ENCODE measurements around the gene MICALL2. TPM values are rescaled to one million over a fixed set of nuclear protein-coding genes. Genes with fewer than 3 reads are reported as not detected.

Gene MICALL2
- polyA plus RNA-seq, 1 experiment: 11.1 TPM

DNA sequence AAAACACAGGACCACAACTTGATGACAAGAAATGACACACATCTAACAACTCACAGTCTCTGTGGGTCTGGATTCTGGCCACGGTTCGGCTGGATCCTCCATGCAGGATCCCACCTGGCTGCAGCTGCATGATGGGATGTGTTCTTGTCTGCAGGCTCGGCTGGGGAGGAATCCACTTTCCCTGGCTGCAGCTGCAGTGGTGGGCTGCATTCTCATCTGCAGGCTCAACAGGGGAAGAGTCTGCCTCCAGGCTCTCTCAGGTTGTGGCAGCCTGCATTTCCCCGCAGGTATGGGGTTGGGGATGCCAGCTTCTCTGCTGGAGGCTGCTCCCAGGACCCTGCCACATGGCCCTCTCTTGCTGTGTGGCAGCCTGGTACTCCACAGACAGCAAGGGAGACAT is 64.9 kb downstream of the MICALL2 start:
- ChIA-PET CTCF (interaction anchor here (1.7 kb wide), 1 partner anchor 401 kb away, joined by 4 read pairs; no protein-coding TSS in a partner anchor), POLR2A (no interaction called here)
- TF ChIP-seq, protein P1, sequence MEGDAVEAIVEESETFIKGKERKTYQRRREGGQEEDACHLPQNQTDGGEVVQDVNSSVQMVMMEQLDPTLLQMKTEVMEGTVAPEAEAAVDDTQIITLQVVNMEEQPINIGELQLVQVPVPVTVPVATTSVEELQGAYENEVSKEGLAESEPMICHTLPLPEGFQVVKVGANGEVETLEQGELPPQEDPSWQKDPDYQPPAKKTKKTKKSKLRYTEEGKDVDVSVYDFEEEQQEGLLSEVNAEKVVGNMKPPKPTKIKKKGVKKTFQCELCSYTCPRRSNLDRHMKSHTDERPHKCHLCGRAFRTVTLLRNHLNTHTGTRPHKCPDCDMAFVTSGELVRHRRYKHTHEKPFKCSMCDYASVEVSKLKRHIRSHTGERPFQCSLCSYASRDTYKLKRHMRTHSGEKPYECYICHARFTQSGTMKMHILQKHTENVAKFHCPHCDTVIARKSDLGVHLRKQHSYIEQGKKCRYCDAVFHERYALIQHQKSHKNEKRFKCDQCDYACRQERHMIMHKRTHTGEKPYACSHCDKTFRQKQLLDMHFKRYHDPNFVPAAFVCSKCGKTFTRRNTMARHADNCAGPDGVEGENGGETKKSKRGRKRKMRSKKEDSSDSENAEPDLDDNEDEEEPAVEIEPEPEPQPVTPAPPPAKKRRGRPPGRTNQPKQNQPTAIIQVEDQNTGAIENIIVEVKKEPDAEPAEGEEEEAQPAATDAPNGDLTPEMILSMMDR (IDR thresholded peaks at IDR 0.05; ENCODE audit: insufficient read depth, low read depth, low read length): no peak
- Histone ChIP-seq H3K27me3 (ENCODE audit: control insufficient read depth, insufficient read depth, low read length) (peaks cover 9% of the 10 kb centered on the region), H3K4me3 (ENCODE audit: low read depth, low read length) (no peak overlapping the region), H3K36me3 (ENCODE audit: control insufficient read depth, insufficient read depth, low read length) (no peaks in the 10 kb centered on the region)
- no peak for DNase-seq (ENCODE audit: low read depth)

DNA sequence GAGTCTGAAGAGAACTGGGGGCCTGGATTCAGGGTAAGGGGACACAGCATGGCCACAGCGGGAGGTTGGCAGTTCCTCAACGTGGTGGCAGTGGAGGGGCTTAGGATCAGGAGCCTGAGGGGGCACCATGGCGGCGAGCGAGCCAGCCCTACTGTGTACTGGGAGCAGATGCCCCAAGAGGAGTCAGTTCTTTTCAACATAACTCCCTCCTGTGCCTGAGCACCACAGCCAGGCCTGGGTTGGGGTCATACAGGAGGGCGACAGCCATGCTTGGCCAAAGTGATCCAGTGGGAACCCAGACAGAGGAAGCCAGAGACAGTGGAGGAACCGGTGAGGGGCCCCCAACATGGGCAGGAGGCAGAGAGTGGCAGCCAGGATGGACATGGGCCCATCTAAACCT is 65.8 kb downstream of the MICALL2 start:
- TF ChIP-seq, protein P1 (IDR thresholded peaks at IDR 0.05; ENCODE audit: insufficient read depth, low read depth, low read length): no peak
- peaks cover 13% of the 10 kb centered on the region for H3K27me3 ChIP-seq (ENCODE audit: control insufficient read depth, insufficient read depth, low read length)

DNA sequence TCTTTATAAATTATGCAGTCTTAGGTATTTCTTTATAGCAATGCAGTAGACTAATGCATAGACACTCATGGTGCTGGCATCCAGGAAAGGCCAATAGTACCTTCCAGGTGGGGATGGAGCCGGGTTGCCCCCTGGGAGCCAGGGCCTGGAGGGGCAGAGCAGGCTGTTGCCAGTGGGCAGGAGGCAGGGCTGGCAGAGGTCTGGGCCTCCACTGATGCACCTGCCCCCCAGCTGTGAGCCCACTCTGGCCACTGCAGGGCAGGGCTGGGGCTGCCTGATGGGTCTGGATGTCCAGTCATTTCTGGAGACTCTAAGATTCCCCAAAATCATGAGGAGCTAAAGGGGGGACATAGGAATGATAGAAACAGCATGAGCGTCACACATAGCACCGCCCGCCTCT is 66.7 kb downstream of the MICALL2 start:
- H3K36me3 ChIP-seq (ENCODE audit: control insufficient read depth, insufficient read depth, low read length): no peaks in the 10 kb centered on the region
- CTCF ChIA-PET: no interaction called here
- DNase-seq (ENCODE audit: low read depth): no peak
- TF ChIP-seq, protein P1 (IDR thresholded peaks at IDR 0.05; ENCODE audit: insufficient read depth, low read depth, low read length): no peak
- POLR2A ChIA-PET: no interaction called here
- H3K27me3 ChIP-seq (ENCODE audit: control insufficient read depth, insufficient read depth, low read length): peaks cover 17% of the 10 kb centered on the region
- H3K4me3 ChIP-seq (ENCODE audit: low read depth, low read length): no peak overlapping the region

More for the DNA sequence above, 65.8 kb downstream of the MICALL2 start:
- no peak overlapping the region for H3K4me3 ChIP-seq (ENCODE audit: low read depth, low read length)
- no peaks in the 10 kb centered on the region for H3K36me3 ChIP-seq (ENCODE audit: control insufficient read depth, insufficient read depth, low read length)
- POLR2A ChIA-PET: no interaction called here
- no peak for DNase-seq (ENCODE audit: low read depth)
- CTCF ChIA-PET: no interaction called here

DNA sequence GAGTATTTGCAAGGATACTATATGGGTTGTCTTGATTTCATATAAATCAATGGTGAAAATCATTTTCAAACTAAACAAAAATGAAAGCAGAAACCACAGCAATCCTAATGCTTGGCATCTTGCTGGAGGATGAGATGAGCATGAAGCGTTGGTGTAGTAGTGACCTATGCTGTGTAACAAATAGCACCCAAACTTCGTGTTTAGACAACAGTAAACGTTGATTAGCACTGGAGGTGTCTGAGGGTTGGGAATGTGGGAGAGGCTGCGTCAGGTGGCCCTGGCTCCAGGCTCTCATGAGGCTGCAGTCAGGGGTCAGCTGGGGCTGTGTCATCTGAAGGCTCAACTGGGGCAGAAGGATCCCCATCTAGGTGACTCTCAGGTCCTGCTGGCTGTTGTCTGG is 67.8 kb downstream of the MICALL2 start:
- no peak for DNase-seq (ENCODE audit: low read depth)
- Histone ChIP-seq H3K36me3 (ENCODE audit: control insufficient read depth, insufficient read depth, low read length) (no peaks in the 10 kb centered on the region), H3K4me3 (ENCODE audit: low read depth, low read length) (no peak overlapping the region), H3K27me3 (ENCODE audit: control insufficient read depth, insufficient read depth, low read length) (peaks cover 17% of the 10 kb centered on the region)
- TF ChIP-seq, protein P1 (IDR thresholded peaks at IDR 0.05; ENCODE audit: insufficient read depth, low read depth, low read length): no peak
- ChIA-PET POLR2A (no interaction called here), CTCF (no interaction called here)

- ChIA-PET CTCF (no interaction called here), POLR2A (no interaction called here)
- no peak for DNase-seq (ENCODE audit: low read depth)
- TF ChIP-seq, protein P1 (IDR thresholded peaks at IDR 0.05; ENCODE audit: insufficient read depth, low read depth, low read length): no peak
- Histone ChIP-seq H3K27me3 (ENCODE audit: control insufficient read depth, insufficient read depth, low read length) (peaks cover 11% of the 10 kb centered on the region), H3K4me3 (ENCODE audit: low read depth, low read length) (no peak overlapping the region), H3K36me3 (ENCODE audit: control insufficient read depth, insufficient read depth, low read length) (no peaks in the 10 kb centered on the region)
Observed at GRCh38 chr7:1388703-1389335, 70.5 kb downstream of the MICALL2 start.
